Measurements from ENCODE around the gene SOBP.
"Not testable (repeated sequence)": the region's sequence is repeated elsewhere in the genome, so short reads cannot be mapped to it uniquely, and the experiment has no call there.

Gene SOBP

DNA sequence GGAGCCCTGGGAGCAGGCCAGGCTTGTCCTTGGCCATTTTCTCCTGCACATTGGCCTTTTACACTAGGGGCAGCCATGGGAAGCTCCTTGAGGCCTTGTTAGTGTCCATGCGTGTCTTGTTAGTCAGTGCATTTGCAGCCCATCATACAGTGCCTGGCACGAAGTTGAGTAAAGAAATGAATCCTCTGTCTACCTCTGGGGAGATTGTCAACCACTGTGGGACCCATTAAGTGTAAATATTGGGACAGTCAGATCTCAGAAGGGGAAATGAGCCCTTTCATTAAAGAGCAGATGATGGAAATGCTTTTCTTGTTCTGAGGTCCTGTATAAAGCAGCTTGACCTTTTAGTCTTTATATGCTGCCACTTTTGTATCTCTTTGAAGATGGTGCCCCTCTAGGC lies 33.9 kb downstream of the SOBP start:
- DNase-seq (ENCODE audit: low spot score), result no peak

GRCh38 chr6:107524626-107525025 lies 34.7 kb downstream of the SOBP start:
- DNase-seq (ENCODE audit: low spot score), result no peak

DNA sequence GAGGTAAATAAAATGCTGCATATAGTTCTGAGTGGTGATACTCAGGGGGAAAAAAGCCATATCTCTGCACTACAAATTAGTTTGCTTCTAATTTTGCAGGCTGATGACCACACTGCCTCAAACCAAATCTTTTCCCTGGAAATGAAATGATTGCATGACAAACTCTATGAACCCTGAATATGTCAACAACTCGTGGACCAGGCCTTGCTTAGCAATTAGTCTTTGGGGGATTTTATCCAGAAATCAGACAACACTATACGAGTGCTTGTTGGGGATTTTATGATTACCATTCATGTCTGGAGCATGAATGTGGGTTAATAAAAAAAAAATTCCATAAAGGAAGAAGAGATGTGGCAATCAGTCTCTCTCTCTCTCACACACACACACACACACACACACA lies 42.0 kb downstream of the SOBP start:
- DNase-seq (ENCODE audit: low spot score), result no peak

DNA sequence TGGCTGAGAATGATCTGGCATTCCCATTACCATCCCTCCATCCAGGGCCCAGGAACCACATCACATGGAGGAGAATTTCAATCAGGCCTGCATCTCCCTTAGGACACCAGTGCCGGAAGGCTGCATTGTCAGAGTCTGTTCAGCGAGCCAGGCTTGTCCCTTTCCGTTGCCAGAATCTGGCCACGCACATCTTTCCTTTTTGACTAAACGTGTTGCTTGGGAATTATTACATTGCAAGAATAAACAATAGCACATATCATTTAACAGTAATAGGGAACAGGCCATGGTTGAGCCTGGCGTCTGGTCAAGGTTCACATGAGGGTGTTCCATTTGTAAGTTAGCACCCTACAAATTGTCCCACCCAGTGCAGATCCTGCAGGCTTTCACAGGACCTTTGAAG lies 42.8 kb downstream of the SOBP start:
- DNase-seq (ENCODE audit: low spot score), result no peak

GRCh38 chr6:107533415-107534059 lies 43.6 kb downstream of the SOBP start:
- DNase-seq (ENCODE audit: low spot score), result no peak

- no peak for DNase-seq (ENCODE audit: low spot score)
These were observed 44.7 kb downstream of the SOBP start for GRCh38 chr6:107534571-107535141.

- DNase-seq (ENCODE audit: low spot score), result no peak
These were observed 45.7 kb downstream of the SOBP start for GRCh38 chr6:107535626-107536025.

DNA sequence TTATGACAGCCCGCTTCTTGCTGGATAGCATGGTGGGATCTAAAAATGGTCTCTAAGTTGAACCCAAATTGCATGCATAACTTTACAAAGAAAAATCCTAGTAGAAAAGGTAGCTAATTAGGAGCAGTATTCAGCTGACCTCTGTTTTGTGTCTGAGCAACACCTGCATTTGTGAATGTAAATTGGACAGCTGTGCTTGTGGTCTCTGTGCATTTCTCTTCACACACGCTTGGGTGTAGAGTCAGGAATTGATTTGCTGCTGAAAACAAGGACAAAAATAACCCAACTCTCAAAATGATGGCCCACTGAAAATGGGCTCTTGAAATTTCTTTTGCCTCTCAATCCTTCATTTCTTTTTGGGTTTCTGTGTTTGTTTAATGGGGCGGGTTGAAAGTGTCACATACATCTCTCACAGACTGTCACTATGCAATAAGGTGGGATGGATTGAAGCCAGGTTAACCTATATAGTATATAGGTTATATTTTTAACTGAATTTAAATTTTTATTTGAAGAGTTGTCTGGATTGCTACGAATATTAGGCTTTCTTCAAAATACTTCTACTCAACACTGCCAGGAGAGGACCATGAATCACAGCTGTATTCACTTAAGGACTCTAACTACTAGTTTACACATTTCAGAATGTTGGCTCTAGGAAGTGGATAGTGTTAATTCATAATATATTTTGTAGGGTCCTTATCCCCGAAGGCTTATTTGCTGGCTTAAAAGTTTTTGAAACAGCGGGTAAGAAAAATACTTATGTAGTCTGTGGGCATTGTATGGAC lies 46.5 kb downstream of the SOBP start:
- DNase-seq (ENCODE audit: low spot score), result no peak

- no peak for DNase-seq (ENCODE audit: low spot score)
These were observed 47.6 kb downstream of the SOBP start for GRCh38 chr6:107537559-107537958.

DNA sequence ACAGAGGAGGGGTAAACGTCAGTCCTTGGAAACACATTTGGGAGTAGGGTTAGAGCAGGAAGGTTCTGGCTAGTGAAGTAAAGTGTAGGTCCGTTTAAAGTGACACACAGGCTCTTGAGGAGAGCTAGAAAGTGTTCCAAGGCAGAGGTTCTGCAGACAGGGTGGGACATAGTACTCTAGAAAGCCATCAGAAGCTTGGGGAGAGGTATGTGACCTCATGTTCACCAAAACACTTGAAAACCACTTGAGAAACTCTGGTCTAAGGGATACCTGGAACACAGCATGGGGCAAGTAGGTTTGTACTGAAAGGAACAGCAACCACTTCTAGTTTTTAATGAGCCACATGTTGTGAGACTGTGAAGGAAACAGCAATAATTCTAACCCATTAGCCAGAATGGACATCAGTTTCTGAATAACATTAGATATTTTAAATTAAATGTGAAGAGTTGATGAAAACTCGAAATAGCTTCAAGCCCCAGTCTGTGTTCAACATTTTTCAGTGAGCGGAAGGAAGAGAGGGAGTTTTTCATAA lies 49.0 kb downstream of the SOBP start:
- no peak for DNase-seq (ENCODE audit: low spot score)

DNA sequence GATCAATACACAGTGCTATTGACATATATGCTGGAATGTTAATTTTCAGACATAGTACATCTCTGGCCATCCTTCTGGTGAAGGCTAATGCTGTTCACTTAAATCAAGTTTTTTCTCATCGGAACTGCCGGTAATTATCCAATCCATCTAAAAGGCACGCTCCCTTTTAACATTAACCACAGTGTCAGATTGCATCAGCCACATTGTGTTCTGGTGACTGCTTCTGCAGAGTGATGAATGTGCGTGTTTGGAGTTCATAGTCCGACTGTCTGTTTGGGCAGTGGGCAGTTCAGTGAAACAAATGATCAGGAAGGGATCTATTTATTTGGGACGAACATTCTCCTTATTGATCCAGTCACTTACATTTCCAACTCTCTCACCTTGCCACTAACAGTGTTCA lies 49.5 kb downstream of the SOBP start:
- DNase-seq (ENCODE audit: low spot score), result no peak

GRCh38 chr6:107539849-107540464 lies 50.0 kb downstream of the SOBP start:
- no peak for DNase-seq (ENCODE audit: low spot score)

GRCh38 chr6:107540465-107540857 lies 50.5 kb downstream of the SOBP start:
- no peak for DNase-seq (ENCODE audit: low spot score)

DNA sequence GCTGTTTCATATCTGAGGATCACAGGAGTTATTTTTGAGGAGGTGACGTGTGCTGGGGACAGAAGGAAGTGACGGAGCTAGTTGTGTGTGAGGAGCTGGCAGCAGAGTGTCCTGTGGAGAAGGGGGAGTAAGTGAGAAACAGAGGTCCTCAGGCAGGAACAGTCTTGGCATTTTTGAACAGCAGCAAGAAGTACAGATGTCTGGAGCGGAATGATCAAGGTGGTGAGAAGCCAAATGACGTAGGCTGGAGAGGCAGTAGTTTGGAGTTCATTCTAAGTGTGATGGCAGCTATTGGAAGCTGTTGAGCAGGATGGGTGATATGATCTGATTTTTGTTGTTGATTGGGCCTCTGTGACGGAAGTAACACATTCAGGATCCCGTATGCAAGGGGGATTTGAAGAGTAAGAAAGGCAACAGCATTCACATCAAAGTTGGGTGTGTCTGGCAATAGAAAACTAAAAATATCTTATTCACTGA lies 52.3 kb downstream of the SOBP start:
- DNase-seq (ENCODE audit: low spot score), result no peak

DNA sequence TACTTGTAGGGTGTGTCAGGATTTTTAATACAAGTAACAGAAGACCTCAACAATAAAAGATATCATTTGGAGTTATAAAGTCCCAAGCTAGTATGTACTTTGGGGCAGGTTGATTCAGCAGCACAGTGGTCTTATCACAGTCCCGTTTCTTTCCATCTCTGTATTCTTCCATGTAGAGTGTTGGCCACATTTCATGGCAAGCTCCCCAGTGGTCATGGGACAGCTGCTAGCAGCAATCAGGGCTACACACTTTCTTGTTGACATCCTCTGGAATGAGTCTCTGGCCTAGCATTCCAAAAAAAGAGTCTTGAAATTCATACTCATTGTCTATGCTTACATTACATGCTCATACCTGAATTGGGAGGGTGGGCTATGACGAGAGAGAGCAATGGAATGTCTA lies 53.2 kb downstream of the SOBP start:
- no peak for DNase-seq (ENCODE audit: low spot score)

- no peak for DNase-seq (ENCODE audit: low spot score)
These were observed 53.6 kb downstream of the SOBP start for GRCh38 chr6:107543567-107543966.

DNA sequence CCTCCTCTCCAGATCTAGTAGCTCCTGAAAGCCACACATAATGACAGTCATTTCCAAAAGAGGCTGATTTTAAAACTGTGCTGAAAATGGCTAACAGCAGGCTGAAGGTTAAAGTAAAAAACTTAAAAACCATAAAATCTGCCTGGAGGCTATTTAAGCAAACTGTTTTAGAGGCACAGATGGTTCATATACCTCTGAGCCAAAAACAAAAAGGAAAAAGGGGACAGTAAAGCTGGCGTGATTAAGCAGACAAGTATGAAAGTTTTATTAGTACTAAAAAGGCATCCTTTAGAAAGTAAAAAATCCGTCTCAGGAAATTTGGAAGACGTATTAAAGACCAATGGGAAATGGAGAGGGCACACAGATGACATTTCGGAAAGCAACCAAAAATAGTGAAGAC lies 55.8 kb downstream of the SOBP start:
- DNase-seq (ENCODE audit: low spot score), result no peak

GRCh38 chr6:107546691-107547450 lies 57.0 kb downstream of the SOBP start:
- no peak for DNase-seq (ENCODE audit: low spot score)

DNA sequence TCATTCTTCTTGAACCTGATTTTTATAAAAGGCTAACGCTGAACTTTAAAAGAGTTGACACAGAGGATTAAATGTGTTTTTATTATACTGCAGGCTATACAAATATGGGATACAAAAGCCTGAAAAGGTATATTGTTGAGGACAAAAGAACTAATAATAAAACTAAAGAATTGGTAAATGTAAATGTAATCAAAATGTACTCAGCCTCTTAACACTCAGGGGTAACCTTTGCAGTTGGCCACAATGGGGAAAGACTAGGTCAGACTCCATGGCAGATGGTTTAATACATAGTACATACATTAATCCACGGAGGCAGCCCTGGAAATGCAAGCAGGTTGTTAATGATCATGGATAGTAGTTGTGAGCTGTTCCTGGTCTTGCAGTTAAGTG lies 57.5 kb downstream of the SOBP start:
- DNase-seq (ENCODE audit: low spot score), result no peak

- DNase-seq (ENCODE audit: low spot score), result no peak
These were observed 60.4 kb downstream of the SOBP start for GRCh38 chr6:107550241-107550840.

- DNase-seq (ENCODE audit: low spot score), result no peak
These were observed 61.0 kb downstream of the SOBP start for GRCh38 chr6:107550906-107551305.

DNA sequence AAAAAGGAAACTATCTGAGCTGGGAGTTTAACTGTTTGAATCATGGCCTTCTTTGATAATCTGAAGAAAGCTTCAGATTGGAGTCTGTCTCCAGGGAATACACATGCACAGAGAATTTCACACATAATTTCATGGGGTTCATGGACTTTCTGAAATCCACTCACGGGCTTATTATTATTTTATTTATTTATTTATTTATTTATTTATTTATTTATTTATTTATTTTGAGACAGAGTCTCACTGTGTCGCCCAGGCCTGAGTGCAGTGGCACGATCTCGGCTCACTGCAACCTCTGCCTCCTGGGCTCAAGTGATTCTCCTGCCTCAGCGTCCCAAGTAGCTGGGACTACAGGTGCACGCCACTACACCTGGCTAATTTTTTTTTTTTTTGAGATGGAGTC lies 63.2 kb downstream of the SOBP start:
- not testable (repeated sequence) for DNase-seq (ENCODE audit: low spot score)
